ENCODE results near the gene ERICH4.
"Not testable (repeated sequence)": the region's sequence is repeated elsewhere in the genome, so short reads cannot be mapped to it uniquely, and the experiment has no call there.

The ERICH4 gene

DNA sequence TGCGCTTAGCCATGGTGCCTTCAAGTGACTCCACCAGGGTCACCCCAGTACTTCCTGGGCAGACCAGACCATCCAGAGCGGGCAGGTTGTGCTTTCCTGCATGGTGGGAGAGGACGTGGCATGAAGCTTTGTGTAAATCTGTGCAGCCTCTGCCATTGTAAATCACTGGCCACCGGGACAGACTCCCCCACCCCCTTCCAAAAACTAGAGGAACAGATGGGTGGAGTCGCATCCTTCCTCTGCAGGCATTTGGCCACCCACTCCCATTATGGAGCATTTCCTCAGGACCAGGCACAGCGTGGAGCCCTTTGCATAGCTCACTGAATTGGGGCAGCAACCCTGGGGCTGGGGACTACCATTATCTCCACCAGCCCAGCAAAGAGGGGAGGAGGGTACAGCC is 37.2 kb upstream of the ERICH4 start:
- DNase-seq (ENCODE audit: extremely low read depth, insufficient read length) = no peak
- TF ChIP-seq, protein P1, sequence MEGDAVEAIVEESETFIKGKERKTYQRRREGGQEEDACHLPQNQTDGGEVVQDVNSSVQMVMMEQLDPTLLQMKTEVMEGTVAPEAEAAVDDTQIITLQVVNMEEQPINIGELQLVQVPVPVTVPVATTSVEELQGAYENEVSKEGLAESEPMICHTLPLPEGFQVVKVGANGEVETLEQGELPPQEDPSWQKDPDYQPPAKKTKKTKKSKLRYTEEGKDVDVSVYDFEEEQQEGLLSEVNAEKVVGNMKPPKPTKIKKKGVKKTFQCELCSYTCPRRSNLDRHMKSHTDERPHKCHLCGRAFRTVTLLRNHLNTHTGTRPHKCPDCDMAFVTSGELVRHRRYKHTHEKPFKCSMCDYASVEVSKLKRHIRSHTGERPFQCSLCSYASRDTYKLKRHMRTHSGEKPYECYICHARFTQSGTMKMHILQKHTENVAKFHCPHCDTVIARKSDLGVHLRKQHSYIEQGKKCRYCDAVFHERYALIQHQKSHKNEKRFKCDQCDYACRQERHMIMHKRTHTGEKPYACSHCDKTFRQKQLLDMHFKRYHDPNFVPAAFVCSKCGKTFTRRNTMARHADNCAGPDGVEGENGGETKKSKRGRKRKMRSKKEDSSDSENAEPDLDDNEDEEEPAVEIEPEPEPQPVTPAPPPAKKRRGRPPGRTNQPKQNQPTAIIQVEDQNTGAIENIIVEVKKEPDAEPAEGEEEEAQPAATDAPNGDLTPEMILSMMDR (IDR thresholded peaks at IDR 0.05; ENCODE audit: insufficient read depth, low read length, poor library complexity, severe bottlenecking) = no peak
- peaks cover 4% of the 10 kb centered on the region for H3K36me3 ChIP-seq (ENCODE audit: control insufficient read depth, insufficient read depth, low read length)
- H3K4me3 ChIP-seq (replicated peaks; ENCODE audit: low read depth, low read length) = no peak overlapping the region
- no peaks in the 10 kb centered on the region for H3K27me3 ChIP-seq (replicated peaks; ENCODE audit: control insufficient read depth, insufficient read depth, low read length)

DNA sequence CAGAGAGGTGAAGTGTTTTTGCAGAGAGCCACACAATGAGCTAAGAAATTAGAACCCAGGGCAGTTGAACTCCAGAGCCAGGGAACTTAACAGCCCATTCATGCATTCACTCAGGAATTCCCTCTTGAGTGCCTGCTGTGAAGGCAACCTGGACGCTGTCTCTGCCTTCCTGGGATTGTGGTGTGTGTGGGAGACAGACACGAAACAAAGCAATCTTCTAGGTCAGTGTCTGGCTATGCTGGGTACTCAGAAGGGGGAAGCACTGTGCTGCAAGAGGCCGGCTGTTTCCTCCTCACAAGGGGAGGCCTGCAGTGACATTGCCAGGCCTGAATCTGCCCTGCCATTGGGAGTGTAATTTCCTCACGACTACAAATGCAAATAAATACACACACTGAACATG is 35.7 kb upstream of the ERICH4 start:
- TF ChIP-seq, protein P1 (IDR thresholded peaks at IDR 0.05; ENCODE audit: insufficient read depth, low read length, poor library complexity, severe bottlenecking) = no peak
- Histone ChIP-seq H3K4me3 (replicated peaks; ENCODE audit: low read depth, low read length) (no peak overlapping the region), H3K36me3 (ENCODE audit: control insufficient read depth, insufficient read depth, low read length) (peaks cover 6% of the 10 kb centered on the region), H3K27me3 (replicated peaks; ENCODE audit: control insufficient read depth, insufficient read depth, low read length) (no peaks in the 10 kb centered on the region)
- DNase-seq (ENCODE audit: extremely low read depth, insufficient read length) = no peak

DNA sequence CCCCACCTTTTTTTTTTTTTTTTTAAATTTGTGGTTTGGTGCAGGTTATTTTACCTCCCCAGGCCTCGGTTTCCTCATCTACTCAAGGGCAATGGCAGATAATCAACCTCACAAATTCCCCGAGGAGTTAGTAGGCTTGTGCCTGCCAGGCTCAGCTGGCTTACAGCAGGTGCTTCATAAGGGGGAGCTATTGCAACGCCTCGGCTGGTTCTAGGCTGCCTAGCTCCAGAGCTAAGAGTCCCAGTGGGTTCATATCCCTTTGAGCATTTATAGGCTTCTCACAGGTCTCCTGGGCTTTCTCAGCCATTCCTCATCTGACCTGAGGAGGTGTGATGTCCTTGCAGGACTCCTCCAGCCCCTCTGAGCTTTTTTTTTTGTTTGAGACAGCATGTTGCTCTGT is 34.7 kb upstream of the ERICH4 start:
- H3K36me3 ChIP-seq (ENCODE audit: control insufficient read depth, insufficient read depth, low read length) = peaks cover 3% of the 10 kb centered on the region
- no peaks in the 10 kb centered on the region for H3K27me3 ChIP-seq (replicated peaks; ENCODE audit: control insufficient read depth, insufficient read depth, low read length)
- H3K4me3 ChIP-seq (replicated peaks; ENCODE audit: low read depth, low read length) = no peak overlapping the region
- TF ChIP-seq, protein P1 (IDR thresholded peaks at IDR 0.05; ENCODE audit: insufficient read depth, low read length, poor library complexity, severe bottlenecking) = peak; percentile 42
- no peak for DNase-seq (ENCODE audit: extremely low read depth, insufficient read length)

DNA sequence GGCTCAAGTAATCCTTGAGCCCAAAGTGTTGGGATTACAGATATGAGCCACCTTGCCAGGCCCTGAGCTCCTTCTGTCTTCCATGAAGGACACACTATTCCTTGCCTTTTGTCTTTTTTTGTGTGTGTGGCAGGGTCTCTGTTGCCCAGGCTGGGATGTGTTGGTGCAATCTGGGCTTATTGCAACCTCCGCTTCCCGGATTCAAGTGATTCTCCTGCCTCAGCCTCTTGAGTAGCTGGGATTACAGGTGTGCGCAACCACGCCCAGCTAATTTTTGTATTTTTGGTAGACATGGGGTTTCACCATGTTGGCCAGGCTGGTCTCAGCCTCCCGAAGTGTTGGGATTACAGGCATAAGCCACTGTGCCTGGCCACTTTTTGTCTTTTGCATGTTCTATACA is 34.1 kb upstream of the ERICH4 start:
- DNase-seq (ENCODE audit: extremely low read depth, insufficient read length); H3K36me3 ChIP-seq (ENCODE audit: control insufficient read depth, insufficient read depth, low read length): not testable (repeated sequence)

DNA sequence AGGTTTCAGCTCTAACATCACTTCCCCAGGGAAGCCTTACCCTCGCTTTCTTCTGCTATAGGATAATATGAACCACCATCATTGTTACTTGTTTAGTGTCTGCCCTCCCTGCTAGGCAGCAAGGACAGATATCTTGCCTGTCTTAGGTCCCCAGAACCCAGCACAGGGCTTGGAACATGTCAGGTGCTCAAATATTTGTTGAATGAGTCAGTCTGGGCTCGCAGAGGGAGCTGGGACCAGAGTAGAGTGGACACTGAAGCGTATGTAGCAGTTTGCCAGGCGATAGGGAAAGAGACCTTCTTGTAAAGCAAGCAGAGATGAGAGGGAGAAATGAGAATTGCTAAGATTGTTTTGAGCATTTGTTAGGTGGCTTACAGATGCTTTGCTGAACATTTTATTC is 33.7 kb upstream of the ERICH4 start:
- TF ChIP-seq, protein P1 (IDR thresholded peaks at IDR 0.05; ENCODE audit: insufficient read depth, low read length, poor library complexity, severe bottlenecking) = no peak
- Histone ChIP-seq H3K36me3 (ENCODE audit: control insufficient read depth, insufficient read depth, low read length) (peaks cover 6% of the 10 kb centered on the region), H3K27me3 (replicated peaks; ENCODE audit: control insufficient read depth, insufficient read depth, low read length) (no peaks in the 10 kb centered on the region), H3K4me3 (replicated peaks; ENCODE audit: low read depth, low read length) (no peak overlapping the region)
- no peak for DNase-seq (ENCODE audit: extremely low read depth, insufficient read length)

More for the DNA sequence above, 34.1 kb upstream of the ERICH4 start:
- H3K4me3 ChIP-seq (replicated peaks; ENCODE audit: low read depth, low read length); H3K27me3 ChIP-seq (replicated peaks; ENCODE audit: control insufficient read depth, insufficient read depth, low read length): not testable (repeated sequence)

DNA sequence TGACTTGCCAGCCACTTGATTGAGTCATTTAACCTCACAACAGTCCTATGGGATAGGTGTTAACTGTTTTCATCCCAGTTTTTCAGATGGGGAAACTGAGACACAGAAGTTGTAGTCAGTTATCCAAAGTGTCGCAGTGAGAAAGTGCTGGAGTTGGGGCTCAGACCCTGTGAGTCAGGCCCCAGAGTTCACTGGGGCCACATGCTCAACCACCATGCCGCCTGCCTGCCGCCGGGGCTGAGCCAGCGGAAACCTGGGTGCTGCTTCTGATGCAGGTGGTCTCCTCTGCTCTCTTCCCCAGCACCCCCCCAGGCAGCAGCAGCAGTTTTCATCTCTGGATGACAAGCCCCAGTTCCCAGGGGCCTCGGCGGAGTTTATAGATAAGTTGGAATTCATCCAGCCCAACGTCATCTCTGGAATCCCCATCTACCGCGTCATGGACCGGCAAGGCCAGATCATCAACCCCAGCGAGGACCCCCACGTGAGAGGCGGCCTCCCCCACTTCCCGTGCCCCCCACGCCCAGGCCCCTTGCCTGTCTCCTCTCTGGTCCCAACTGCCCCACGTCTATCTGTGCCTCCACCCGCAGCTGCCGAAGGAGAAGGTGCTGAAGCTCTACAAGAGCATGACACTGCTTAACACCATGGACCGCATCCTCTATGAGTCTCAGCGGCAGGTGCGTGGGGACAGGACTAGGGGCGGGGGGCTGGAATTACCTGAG is 32.5 kb upstream of the ERICH4 start:
- Histone ChIP-seq H3K27me3 (replicated peaks; ENCODE audit: control insufficient read depth, insufficient read depth, low read length) (no peaks in the 10 kb centered on the region), H3K4me3 (replicated peaks; ENCODE audit: low read depth, low read length) (no peak overlapping the region), H3K36me3 (ENCODE audit: control insufficient read depth, insufficient read depth, low read length) (peaks cover 16% of the 10 kb centered on the region)
- DNase-seq (ENCODE audit: extremely low read depth, insufficient read length) = no peak
- TF ChIP-seq, protein P1 (IDR thresholded peaks at IDR 0.05; ENCODE audit: insufficient read depth, low read length, poor library complexity, severe bottlenecking) = no peak

All from GM06990 (cell line).